A549 (cell line): Measurements from ENCODE around the gene STIM2. TPM values are rescaled to one million over a fixed set of nuclear protein-coding genes. Genes with fewer than 3 reads are reported as not detected.
A peak's percentile ranks its signal among the peaks of the same experiment; 100 is the strongest.

Experiments used
- ATAC-seq, 2 experiments: fragments of 200-7000 bp in 1 of 2; fragments of >200 bp in 1 of 2; cut with Nextera tagmentation in 1 of 2; cut with Tn5 transposase in 1 of 2; 3 replicates each; pipeline versions ENCODE4 v1.8.0 to v1.9.1; 2018 to 2020; ENCODE audit warnings: mild to moderate bottlenecking in 1 of 2, moderate library complexity in 1 of 2
- CTCF ChIA-PET: fragments of 300-600 bp; sonication (Branson Sonifier 250); formaldehyde crosslinking; extraction: SDS; loops from one replicate; lab custom pipeline; 2021; ENCODE audit warnings: antibody characterized with exemption, inconsistent platforms; lab: Yijun Ruan, JAX
- POLR2A ChIA-PET: fragments of 350-600 bp; formaldehyde crosslinking; extraction: SDS; loops from one replicate; lab custom pipeline; 2021; ENCODE audit warnings: antibody characterized with exemption, inconsistent platforms; lab: Yijun Ruan, JAX
- DNase-seq, 2 experiments: peaks; one replicate each; pipeline versions ENCODE4 v3.0.0 to v3.0.0-alpha.2; 2011 to 2016; ENCODE audit warnings: low read depth in 1 of 2, low spot score in 1 of 2
- FAIRE-seq: peaks from 2 replicates; lab custom pipeline; 2011; peaks lifted over from hg19 to GRCh38; lab: Jason Lieb, UNC
- H3K27ac ChIP-seq, 2 experiments: fragments of >200 bp; sonication (Bioruptor Twin); formaldehyde crosslinking; 3 replicates each; pipeline ENCODE4 v1.5.1; 2016 to 2017
- H3K4me1 ChIP-seq: fragments of >200 bp; sonication (Bioruptor Twin); formaldehyde crosslinking; 3 replicates; pipeline ENCODE4 v1.6.1; 2016
- H3K4me2 ChIP-seq: fragments of >200 bp; sonication (Bioruptor Twin); formaldehyde crosslinking; 3 replicates; pipeline ENCODE4 v1.6.1; 2016
- H3K4me3 ChIP-seq: fragments of >200 bp; sonication (Bioruptor Twin); formaldehyde crosslinking; 3 replicates; pipeline ENCODE4 v1.5.1; 2016
- H3K9me3 ChIP-seq: fragments of >200 bp; sonication (Bioruptor Twin); formaldehyde crosslinking; 3 replicates; pipeline ENCODE4 v1.6.1; 2016
- CBX8 ChIP-seq: fragments of 200-600 bp; sonication (generic); IDR thresholded peaks from 2 replicates; pipeline ENCODE4 v1.6.1; 2016
- CEBPB ChIP-seq, 2 experiments: fragments of >200 bp in 1 of 2; sonication (Bioruptor Twin) in 1 of 2; formaldehyde crosslinking in 1 of 2; IDR thresholded peaks; 2 replicates each; pipeline ENCODE4 v1.6.1; 2012 to 2016
- CHD2 ChIP-seq: fragments of 150-350 bp; IDR thresholded peaks from 2 replicates; pipeline ENCODE4 v1.6.1; 2014; ENCODE audit warnings: low read length; ENCODE audit not compliant: partially characterized antibody
- CHD4 ChIP-seq: fragments of 200-600 bp; sonication (generic); IDR thresholded peaks from 2 replicates; pipeline ENCODE4 v1.6.1; 2016; ENCODE audit warnings: antibody characterized with exemption, mild to moderate bottlenecking, borderline replicate concordance
- EHMT2 ChIP-seq: fragments of 200-600 bp; sonication (generic); IDR thresholded peaks from 2 replicates; pipeline ENCODE4 v1.6.1; 2016; ENCODE audit warnings: antibody characterized with exemption, low read depth, mild to moderate bottlenecking, moderate library complexity
- EP300 ChIP-seq, 2 experiments: fragments of >200 bp; sonication (Bioruptor Twin); formaldehyde crosslinking; IDR thresholded peaks; 2 replicates in 1 of 2; 3 replicates in 1 of 2; pipeline ENCODE4 v1.6.1; 2016 to 2017
- FOXS1 ChIP-seq: fragments of 250-450 bp; sonication (Bioruptor Pico); IDR thresholded peaks from 2 replicates; pipeline ENCODE4 v1.5.0; 2020; ENCODE audit warnings: mild to moderate bottlenecking, moderate library complexity
- HEYL ChIP-seq: fragments of 250-450 bp; sonication (Bioruptor Pico); IDR thresholded peaks from 2 replicates; pipeline ENCODE4 v1.8.0; 2021; ENCODE audit warnings: mild to moderate bottlenecking, moderate library complexity
- HOXA7 ChIP-seq: fragments of 250-450 bp; sonication (Bioruptor Pico); IDR thresholded peaks from 2 replicates; pipeline ENCODE4 v1.5.0; 2020; ENCODE audit warnings: mild to moderate bottlenecking, moderate library complexity
- HOXB13 ChIP-seq: fragments of 250-450 bp; sonication (Bioruptor Pico); IDR thresholded peaks from 2 replicates; pipeline ENCODE4 v1.5.0; 2020; ENCODE audit warnings: low read depth, mild to moderate bottlenecking, moderate library complexity
- HOXB5 ChIP-seq: fragments of 250-450 bp; sonication (Bioruptor Pico); IDR thresholded peaks from 2 replicates; pipeline ENCODE4 v1.5.0; 2020; ENCODE audit warnings: mild to moderate bottlenecking, moderate library complexity
- JUN ChIP-seq, 2 experiments: fragments of >200 bp; sonication (Bioruptor Twin); formaldehyde crosslinking; IDR thresholded peaks; 2 replicates in 1 of 2; 3 replicates in 1 of 2; pipeline ENCODE4 v1.6.1; 2016 to 2017
- JUNB ChIP-seq: fragments of >200 bp; sonication (Bioruptor Twin); formaldehyde crosslinking; IDR thresholded peaks from 2 replicates; pipeline ENCODE4 v1.6.1; 2016
- KDM5A ChIP-seq: fragments of 200-600 bp; sonication (generic); IDR thresholded peaks from 2 replicates; pipeline ENCODE4 v1.6.1; 2016; ENCODE audit warnings: antibody characterized with exemption, mild to moderate bottlenecking
- MYC ChIP-seq: IDR thresholded peaks from 2 replicates; pipeline ENCODE4 v1.6.1; 2012; ENCODE audit warnings: mild to moderate bottlenecking, inconsistent platforms, low read length, improper control_type of control experiment, borderline replicate concordance
- NFE2L2 ChIP-seq: fragments of 150-350 bp; conservative IDR thresholded peaks from 2 replicates; pipeline ENCODE4 v1.6.1; 2014; ENCODE audit warnings: low read length
- NR3C1 ChIP-seq: fragments of >200 bp; sonication (Bioruptor Twin); formaldehyde crosslinking; IDR thresholded peaks from 3 replicates; pipeline ENCODE4 v1.6.1; 2017
- RAD21 ChIP-seq, 2 experiments: fragments of >200 bp in 1 of 2; sonication (Bioruptor Twin) in 1 of 2; formaldehyde crosslinking in 1 of 2; IDR thresholded peaks in 1 of 2; conservative IDR thresholded peaks in 1 of 2; 2 replicates in 1 of 2; 3 replicates in 1 of 2; pipeline ENCODE4 v1.6.1; 2012 to 2018; ENCODE audit warnings: inconsistent platforms in 1 of 2
- RARB ChIP-seq: fragments of 250-450 bp; sonication (Bioruptor Pico); IDR thresholded peaks from 2 replicates; pipeline ENCODE4 v1.8.0; 2021; ENCODE audit warnings: mild to moderate bottlenecking, moderate library complexity
- RCOR1 ChIP-seq: fragments of 150-350 bp; IDR thresholded peaks from 2 replicates; pipeline ENCODE4 v1.6.1; 2014; ENCODE audit warnings: antibody characterized with exemption, low read length, low read depth
- SMC3 ChIP-seq: fragments of >200 bp; sonication (Bioruptor Twin); formaldehyde crosslinking; IDR thresholded peaks from 3 replicates; pipeline ENCODE4 v1.6.1; 2018; ENCODE audit warnings: inconsistent platforms
- TFCP2L1 ChIP-seq: fragments of 250-450 bp; sonication (Bioruptor Pico); IDR thresholded peaks from 2 replicates; pipeline ENCODE4 v1.5.0; 2021; ENCODE audit warnings: mild to moderate bottlenecking
- ZNF302 ChIP-seq: fragments of 250-450 bp; sonication (Bioruptor Pico); IDR thresholded peaks from 2 replicates; pipeline ENCODE4 v1.9.0; 2021; ENCODE audit warnings: inconsistent platforms, mild to moderate bottlenecking, moderate library complexity
- ZSCAN20 ChIP-seq: fragments of 250-450 bp; sonication (Bioruptor Pico); IDR thresholded peaks from 2 replicates; pipeline ENCODE4 v1.8.0; 2022; ENCODE audit warnings: mild to moderate bottlenecking, moderate library complexity
- WGBS: methylation state at CpG from one replicate; pipeline ENCODE4 v1.1.6; 2017; ENCODE audit errors: missing lambda C conversion rate; 5-methylcytosine and 5-hydroxymethylcytosine counted together
- polyA plus RNA-seq, 4 experiments: library from polyadenylated mRNA; depleted of rRNA in 3 of 4; stranded (reverse); fragments of >200 nt; fragmentation: RNase III in 1 of 4; extraction: RNeasy Plus Mini Kit Qiagen cat#74134 plus additional on column Dnase treatment in 1 of 4; gene quantifications; 2 replicates in 3 of 4; 3 replicates in 1 of 4; pipeline ENCODE4 v1.2.3, GENCODE V29; 2011 to 2017
- TF ChIP-seq, protein P1 (sequence below): IDR thresholded peaks from 2 replicates; pipeline ENCODE4 v1.6.1; 2012; ENCODE audit warnings: low read depth, borderline replicate concordance
- TF ChIP-seq, protein P2 (sequence below): fragments of >200 bp; sonication (Bioruptor Twin); formaldehyde crosslinking; IDR thresholded peaks from 3 replicates; pipeline ENCODE4 v1.5.1; 2016
- TF ChIP-seq, protein P3 (sequence below): fragments of >200 bp; sonication (Bioruptor Twin); formaldehyde crosslinking; IDR thresholded peaks from 2 replicates; pipeline ENCODE4 v1.6.1; 2016
- TF ChIP-seq, protein P4 (sequence below): IDR thresholded peaks from 2 replicates; pipeline ENCODE4 v1.6.1; 2012
- TF ChIP-seq, protein P5 (sequence below): fragments of 250-450 bp; sonication (Bioruptor Pico); IDR thresholded peaks from 2 replicates; pipeline ENCODE4 v1.5.0; 2020; ENCODE audit warnings: low read depth, mild to moderate bottlenecking, moderate library complexity

The STIM2 gene
- polyA plus RNA-seq, 2 of the 4 experiments (the other 2 are of a cell fraction): 13.6 to 20.6 TPM

DNA sequence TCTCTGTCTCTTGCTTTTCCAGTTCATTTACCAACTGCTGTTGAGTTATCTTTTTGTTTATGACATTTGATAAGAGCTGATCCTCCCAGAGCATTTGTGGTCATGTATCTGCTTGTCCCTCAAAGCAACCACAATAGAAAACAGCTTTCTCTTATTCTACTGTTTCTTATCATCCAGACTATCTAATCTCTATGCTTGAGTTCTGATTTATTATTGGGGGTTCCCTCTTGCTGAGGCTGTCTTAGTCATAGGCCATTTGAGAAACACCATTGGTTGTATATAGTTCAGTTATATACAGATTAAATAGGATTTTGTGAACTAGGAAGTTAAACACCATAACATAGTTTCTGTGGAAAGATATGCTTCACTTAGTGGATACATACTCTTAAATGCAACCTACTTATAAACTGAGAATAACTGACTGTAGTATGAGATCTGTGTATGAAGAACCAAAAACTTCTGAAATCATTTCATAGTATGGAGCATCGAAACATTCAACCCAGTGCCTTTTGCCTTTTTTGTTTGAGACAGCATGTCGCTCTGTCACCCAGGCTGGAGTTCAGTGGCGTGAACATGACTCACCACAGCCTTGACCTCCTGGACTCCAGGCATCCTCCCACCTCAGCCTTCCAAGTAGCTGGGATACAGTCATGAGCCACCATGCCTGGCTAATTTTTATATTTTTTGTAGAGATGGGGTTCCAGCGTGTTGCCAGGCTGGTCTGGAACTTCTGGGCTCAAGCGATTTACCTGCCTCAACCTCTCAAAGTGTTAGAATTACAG lies 75.8 kb downstream of the STIM2 start:
- 0 out of 3 replicates have a peak, but pooled peaks cover 4% of the 10 kb centered on the region for H3K4me1 ChIP-seq
- 90% methylated on average over 5 of the region's 5 CpGs for WGBS
- H3K9me3 ChIP-seq: no peaks in the 10 kb centered on the region
- no peak overlapping the region for H3K4me2 ChIP-seq
- ATAC-seq: no peak
- TF ChIP-seq, protein P1, sequence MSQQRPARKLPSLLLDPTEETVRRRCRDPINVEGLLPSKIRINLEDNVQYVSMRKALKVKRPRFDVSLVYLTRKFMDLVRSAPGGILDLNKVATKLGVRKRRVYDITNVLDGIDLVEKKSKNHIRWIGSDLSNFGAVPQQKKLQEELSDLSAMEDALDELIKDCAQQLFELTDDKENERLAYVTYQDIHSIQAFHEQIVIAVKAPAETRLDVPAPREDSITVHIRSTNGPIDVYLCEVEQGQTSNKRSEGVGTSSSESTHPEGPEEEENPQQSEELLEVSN: no peak
- TF ChIP-seq, protein P2, sequence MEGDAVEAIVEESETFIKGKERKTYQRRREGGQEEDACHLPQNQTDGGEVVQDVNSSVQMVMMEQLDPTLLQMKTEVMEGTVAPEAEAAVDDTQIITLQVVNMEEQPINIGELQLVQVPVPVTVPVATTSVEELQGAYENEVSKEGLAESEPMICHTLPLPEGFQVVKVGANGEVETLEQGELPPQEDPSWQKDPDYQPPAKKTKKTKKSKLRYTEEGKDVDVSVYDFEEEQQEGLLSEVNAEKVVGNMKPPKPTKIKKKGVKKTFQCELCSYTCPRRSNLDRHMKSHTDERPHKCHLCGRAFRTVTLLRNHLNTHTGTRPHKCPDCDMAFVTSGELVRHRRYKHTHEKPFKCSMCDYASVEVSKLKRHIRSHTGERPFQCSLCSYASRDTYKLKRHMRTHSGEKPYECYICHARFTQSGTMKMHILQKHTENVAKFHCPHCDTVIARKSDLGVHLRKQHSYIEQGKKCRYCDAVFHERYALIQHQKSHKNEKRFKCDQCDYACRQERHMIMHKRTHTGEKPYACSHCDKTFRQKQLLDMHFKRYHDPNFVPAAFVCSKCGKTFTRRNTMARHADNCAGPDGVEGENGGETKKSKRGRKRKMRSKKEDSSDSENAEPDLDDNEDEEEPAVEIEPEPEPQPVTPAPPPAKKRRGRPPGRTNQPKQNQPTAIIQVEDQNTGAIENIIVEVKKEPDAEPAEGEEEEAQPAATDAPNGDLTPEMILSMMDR: no peak
- TF ChIP-seq NFE2L2 (no peak), EHMT2 (no peak), ZSCAN20 (CRISPR knock-in tag) (no peak), RARB (no peak), HOXB13 (CRISPR knock-in tag) (no peak), CBX8 (no peak), HEYL (CRISPR knock-in tag) (no peak), NR3C1 (no peak), EP300 (IDR thresholded peaks at IDR 0.05) (no peak), JUNB (no peak), SMC3 (no peak), HOXB5 (CRISPR knock-in tag) (no peak)
- TF ChIP-seq, protein P3, sequence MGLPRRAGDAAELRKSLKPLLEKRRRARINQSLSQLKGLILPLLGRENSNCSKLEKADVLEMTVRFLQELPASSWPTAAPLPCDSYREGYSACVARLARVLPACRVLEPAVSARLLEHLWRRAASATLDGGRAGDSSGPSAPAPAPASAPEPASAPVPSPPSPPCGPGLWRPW: no peak
- TF ChIP-seq, protein P4, sequence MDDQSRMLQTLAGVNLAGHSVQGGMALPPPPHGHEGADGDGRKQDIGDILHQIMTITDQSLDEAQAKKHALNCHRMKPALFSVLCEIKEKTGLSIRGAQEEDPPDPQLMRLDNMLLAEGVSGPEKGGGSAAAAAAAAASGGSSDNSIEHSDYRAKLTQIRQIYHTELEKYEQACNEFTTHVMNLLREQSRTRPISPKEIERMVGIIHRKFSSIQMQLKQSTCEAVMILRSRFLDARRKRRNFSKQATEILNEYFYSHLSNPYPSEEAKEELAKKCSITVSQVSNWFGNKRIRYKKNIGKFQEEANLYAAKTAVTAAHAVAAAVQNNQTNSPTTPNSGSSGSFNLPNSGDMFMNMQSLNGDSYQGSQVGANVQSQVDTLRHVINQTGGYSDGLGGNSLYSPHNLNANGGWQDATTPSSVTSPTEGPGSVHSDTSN: no peak
- TF ChIP-seq, all 56 proteins: peak for 0
- ChIA-PET POLR2A (no interaction called here), CTCF (no interaction called here)
- Histone ChIP-seq H3K27ac (no peak overlapping the region), H3K4me3 (no peak overlapping the region)
- FAIRE-seq: no peak
- peak in 1 of 2 experiments; percentile 13 for DNase-seq

DNA sequence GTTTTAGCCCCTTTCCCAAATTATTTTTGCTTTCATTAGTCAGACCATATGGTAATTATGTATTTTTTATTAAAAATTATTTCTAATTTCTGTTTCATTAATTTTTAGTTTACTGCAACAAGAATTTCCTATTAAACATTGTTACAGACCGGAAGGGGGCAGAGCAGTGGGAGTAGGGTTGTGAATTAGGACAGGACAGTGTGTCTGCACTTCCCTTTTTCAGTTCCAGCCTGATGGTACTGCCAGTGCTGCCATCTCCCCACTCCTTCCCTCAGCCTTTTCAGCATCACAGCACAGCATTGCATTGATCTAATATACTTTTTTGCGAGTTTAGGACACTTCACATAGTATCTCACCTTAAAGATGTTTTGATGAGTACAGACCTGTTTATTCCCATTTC lies 76.5 kb downstream of the STIM2 start:
- ChIA-PET CTCF (no interaction called here), POLR2A (no interaction called here)
- ATAC-seq (no peak), DNase-seq (no peak), FAIRE-seq (no peak)
- H3K4me1 ChIP-seq: 0 out of 3 replicates have a peak, but pooled peaks cover 4% of the 10 kb centered on the region
- no peak overlapping the region for H3K27ac ChIP-seq
- no peak overlapping the region for H3K4me3 ChIP-seq
- 93% methylated on average over 2 of the region's 2 CpGs for WGBS
- TF ChIP-seq NR3C1 (no peak), ZNF302 (CRISPR knock-in tag) (no peak), TFCP2L1 (CRISPR knock-in tag) (no peak), CHD4 (no peak), RCOR1 (no peak), KDM5A (no peak)
- H3K4me2 ChIP-seq: no peak overlapping the region
- H3K9me3 ChIP-seq: no peaks in the 10 kb centered on the region

DNA sequence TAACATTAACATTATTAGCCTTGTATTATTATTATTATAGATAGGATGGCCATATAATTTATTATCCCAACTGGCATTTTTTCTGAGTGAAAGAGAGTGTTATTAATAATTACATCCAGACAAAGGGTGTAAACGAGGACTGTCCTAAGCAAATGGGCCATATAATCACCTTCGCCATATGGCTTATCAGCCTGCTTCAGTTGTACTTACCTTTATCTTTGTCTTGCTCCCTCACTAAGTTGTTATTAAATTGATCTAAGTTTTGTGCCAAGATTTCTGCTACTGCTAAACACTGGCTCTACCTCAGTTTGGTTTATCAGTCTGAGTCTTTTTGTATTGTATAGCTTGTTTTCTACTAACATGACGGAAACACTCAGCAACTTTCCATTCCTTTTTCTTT lies 76.9 kb downstream of the STIM2 start:
- no peak overlapping the region for H3K27ac ChIP-seq
- DNase-seq (no peak), FAIRE-seq (no peak), ATAC-seq (no peak)
- CTCF ChIA-PET: no interaction called here
- H3K4me3 ChIP-seq: no peak overlapping the region
- H3K4me2 ChIP-seq: no peak overlapping the region
- 0 out of 3 replicates have a peak, but pooled peaks cover 4% of the 10 kb centered on the region for H3K4me1 ChIP-seq
- 85% methylated on average over 3 of the region's 3 CpGs for WGBS
- no peaks in the 10 kb centered on the region for H3K9me3 ChIP-seq
- POLR2A ChIA-PET: no interaction called here
- TF ChIP-seq MYC (no peak), HOXB5 (CRISPR knock-in tag) (no peak), RAD21 (conservative IDR thresholded peaks at IDR 0.05 in 1 of 2, IDR thresholded peaks at IDR 0.05 in 1 of 2) (no peak), FOXS1 (CRISPR knock-in tag) (no peak), HOXB13 (CRISPR knock-in tag) (no peak), NR3C1 (no peak), HOXA7 (no peak), ZNF302 (CRISPR knock-in tag) (no peak), CEBPB (IDR thresholded peaks at IDR 0.05) (no peak), RCOR1 (no peak), JUN (IDR thresholded peaks at IDR 0.05) (no peak), EP300 (IDR thresholded peaks at IDR 0.05) (no peak), CHD2 (no peak)
- TF ChIP-seq, protein P5, sequence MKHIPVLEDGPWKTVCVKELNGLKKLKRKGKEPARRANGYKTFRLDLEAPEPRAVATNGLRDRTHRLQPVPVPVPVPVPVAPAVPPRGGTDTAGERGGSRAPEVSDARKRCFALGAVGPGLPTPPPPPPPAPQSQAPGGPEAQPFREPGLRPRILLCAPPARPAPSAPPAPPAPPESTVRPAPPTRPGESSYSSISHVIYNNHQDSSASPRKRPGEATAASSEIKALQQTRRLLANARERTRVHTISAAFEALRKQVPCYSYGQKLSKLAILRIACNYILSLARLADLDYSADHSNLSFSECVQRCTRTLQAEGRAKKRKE (CRISPR knock-in tag): no peak
